Measurements from ENCODE around the gene ARL2.
"Not testable (repeated sequence)": the region's sequence is repeated elsewhere in the genome, so short reads cannot be mapped to it uniquely, and the experiment has no call there.

The ARL2 gene

GRCh38 chr11:64974124-64974523, 39.8 kb upstream of the ARL2 start:
- Histone ChIP-seq H2BK120ac (ENCODE audit: low read depth, low read length) (no peak overlapping the region), H3K27me3 (ENCODE audit: insufficient read depth, low read length, poor library complexity) (no peaks in the 10 kb centered on the region), H3K4me1 (ENCODE audit: control insufficient read depth, low read depth, low read length) (no peaks in the 10 kb centered on the region), H3K79me1 (ENCODE audit: low read length) (no peaks in the 10 kb centered on the region), H3K27ac (ENCODE audit: low read depth, low read length) (no peak overlapping the region), H3K36me3 (ENCODE audit: control insufficient read depth, insufficient read depth, low read length) (no peaks in the 10 kb centered on the region), H3K18ac (ENCODE audit: low read length) (no peak overlapping the region), H2AK5ac (ENCODE audit: low read length) (no peak overlapping the region), H3K23ac (ENCODE audit: low read length) (no peak overlapping the region), H3K4me2 (ENCODE audit: low read length) (no peak overlapping the region), H3K4me3 (ENCODE audit: low read length) (no peak overlapping the region), H3K4ac (ENCODE audit: low read depth, low read length) (no peak overlapping the region), H4K5ac (ENCODE audit: low read length) (no peak overlapping the region), H2BK5ac (ENCODE audit: low read length) (no peak overlapping the region), H4K8ac (ENCODE audit: low read depth, low read length) (no peak overlapping the region), H3K56ac (ENCODE audit: low read length) (no peak overlapping the region), H3K9ac (ENCODE audit: low read length) (no peak overlapping the region), H3K79me2 (ENCODE audit: control insufficient read depth, insufficient read depth, low read length) (no peaks in the 10 kb centered on the region), H2BK15ac (replicated peaks; ENCODE audit: low read depth) (no peak overlapping the region)
- no peak for DNase-seq
- no CpG with 5 or more reads among the region's 5 CpGs for WGBS (ENCODE audit: extremely low coverage, insufficient coverage, low lambda C conversion rate)

- Histone ChIP-seq H3K79me2 (ENCODE audit: control insufficient read depth, insufficient read depth, low read length) (no peaks in the 10 kb centered on the region), H4K8ac (ENCODE audit: low read depth, low read length) (no peak overlapping the region), H3K56ac (ENCODE audit: low read length) (no peak overlapping the region), H3K9ac (ENCODE audit: low read length) (no peak overlapping the region), H3K18ac (ENCODE audit: low read length) (no peak overlapping the region), H3K4me1 (ENCODE audit: control insufficient read depth, low read depth, low read length) (no peaks in the 10 kb centered on the region), H3K27ac (ENCODE audit: low read depth, low read length) (no peak overlapping the region), H2BK15ac (replicated peaks; ENCODE audit: low read depth) (no peak overlapping the region), H3K4me2 (ENCODE audit: low read length) (no peak overlapping the region), H2AK5ac (ENCODE audit: low read length) (no peak overlapping the region), H3K36me3 (ENCODE audit: control insufficient read depth, insufficient read depth, low read length) (no peaks in the 10 kb centered on the region), H2BK5ac (ENCODE audit: low read length) (no peak overlapping the region), H3K4ac (ENCODE audit: low read depth, low read length) (no peak overlapping the region), H3K79me1 (ENCODE audit: low read length) (no peaks in the 10 kb centered on the region), H3K27me3 (ENCODE audit: insufficient read depth, low read length, poor library complexity) (no peaks in the 10 kb centered on the region), H3K4me3 (ENCODE audit: low read length) (no peak overlapping the region), H2BK120ac (ENCODE audit: low read depth, low read length) (no peak overlapping the region), H4K5ac (ENCODE audit: low read length) (no peak overlapping the region), H3K23ac (ENCODE audit: low read length) (no peak overlapping the region)
- DNase-seq, result no peak
- WGBS (ENCODE audit: extremely low coverage, insufficient coverage, low lambda C conversion rate), result no CpG with 5 or more reads among the region's 2 CpGs
Observed at GRCh38 chr11:64976651-64977050, 37.3 kb upstream of the ARL2 start.

DNA sequence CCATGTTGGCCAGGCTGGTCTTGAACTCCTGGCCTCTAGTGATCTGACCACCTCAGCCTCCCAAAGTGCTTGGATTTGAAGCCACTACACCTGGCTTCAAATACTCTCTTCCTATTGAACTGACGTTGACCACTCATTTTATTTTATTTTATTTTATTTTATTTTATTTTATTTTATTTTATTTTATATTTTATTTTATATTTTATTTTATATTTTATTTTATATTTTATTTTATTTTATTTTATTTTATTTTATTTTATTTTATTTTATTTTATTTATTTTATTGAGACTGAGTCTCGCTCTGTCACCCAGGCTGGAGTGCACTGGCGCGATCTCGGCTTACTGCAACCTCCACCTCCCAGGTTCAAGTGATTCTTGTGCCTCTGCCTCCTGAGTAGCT, 30.6 kb upstream of the ARL2 start:
- H3K27ac ChIP-seq (ENCODE audit: low read depth, low read length); H3K27me3 ChIP-seq (ENCODE audit: insufficient read depth, low read length, poor library complexity); H2BK120ac ChIP-seq (ENCODE audit: low read depth, low read length); H3K36me3 ChIP-seq (ENCODE audit: control insufficient read depth, insufficient read depth, low read length); DNase-seq; H4K5ac ChIP-seq (ENCODE audit: low read length); H2AK5ac ChIP-seq (ENCODE audit: low read length); H4K8ac ChIP-seq (ENCODE audit: low read depth, low read length); H3K56ac ChIP-seq (ENCODE audit: low read length); H3K23ac ChIP-seq (ENCODE audit: low read length); H3K4me2 ChIP-seq (ENCODE audit: low read length); H3K79me2 ChIP-seq (ENCODE audit: control insufficient read depth, insufficient read depth, low read length); H3K79me1 ChIP-seq (ENCODE audit: low read length); H3K4ac ChIP-seq (ENCODE audit: low read depth, low read length); H3K9ac ChIP-seq (ENCODE audit: low read length); H2BK5ac ChIP-seq (ENCODE audit: low read length); H3K4me1 ChIP-seq (ENCODE audit: control insufficient read depth, low read depth, low read length); H3K4me3 ChIP-seq (ENCODE audit: low read length); H2BK15ac ChIP-seq (replicated peaks; ENCODE audit: low read depth); H3K18ac ChIP-seq (ENCODE audit: low read length): not testable (repeated sequence)
- WGBS (ENCODE audit: extremely low coverage, insufficient coverage, low lambda C conversion rate), result no CpG with 5 or more reads among the region's 5 CpGs

DNA sequence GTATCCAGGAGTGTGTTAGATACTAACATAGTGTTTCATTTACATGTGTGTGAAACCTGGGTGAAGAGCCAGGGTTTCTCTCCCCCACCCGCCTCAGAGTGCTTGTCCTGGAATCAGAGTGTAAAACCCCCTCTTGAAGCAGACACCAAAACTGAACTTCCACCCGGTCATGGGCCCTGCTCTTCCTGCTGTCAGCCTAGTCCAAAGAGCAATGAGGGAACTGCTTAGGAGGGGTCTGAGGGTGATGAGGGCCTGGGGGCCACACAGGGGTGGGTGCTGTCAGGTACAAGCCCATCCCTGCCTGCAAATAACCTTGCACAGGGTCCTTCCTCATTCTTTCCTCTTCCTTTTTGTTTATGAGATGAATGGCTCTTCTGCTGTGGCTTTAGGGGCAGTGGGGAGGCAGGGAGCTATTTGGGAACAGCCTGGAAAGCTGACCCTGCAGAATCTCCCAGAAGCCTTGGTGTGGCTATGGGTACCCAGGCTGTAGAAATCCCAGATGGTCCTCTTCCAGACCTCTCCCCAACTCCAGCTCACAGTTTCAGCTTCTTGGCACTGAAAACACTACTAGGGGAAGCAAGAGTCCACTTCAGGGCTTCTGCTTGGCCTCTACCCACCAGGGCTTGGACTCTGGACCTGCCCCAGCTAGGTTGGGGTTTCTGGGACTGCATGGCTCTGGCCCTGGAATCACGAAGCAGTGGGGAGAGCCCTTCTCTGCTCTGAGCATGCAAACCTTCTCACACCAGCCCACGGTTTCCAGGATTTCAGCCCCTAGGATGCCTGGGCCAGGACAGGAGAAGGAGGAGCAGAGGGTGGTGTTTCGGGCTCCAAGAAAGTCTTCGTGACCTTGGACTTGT, 25.7 kb upstream of the ARL2 start:
- no peak overlapping the region for H3K4ac ChIP-seq (ENCODE audit: low read depth, low read length)
- H3K36me3 ChIP-seq (ENCODE audit: control insufficient read depth, insufficient read depth, low read length), result no peaks in the 10 kb centered on the region
- no peak overlapping the region for H2BK120ac ChIP-seq (ENCODE audit: low read depth, low read length)
- no peak overlapping the region for H3K27ac ChIP-seq (ENCODE audit: low read depth, low read length)
- no peak overlapping the region for H4K5ac ChIP-seq (ENCODE audit: low read length)
- no peaks in the 10 kb centered on the region for H3K79me1 ChIP-seq (ENCODE audit: low read length)
- no peak overlapping the region for H3K18ac ChIP-seq (ENCODE audit: low read length)
- H2BK15ac ChIP-seq (replicated peaks; ENCODE audit: low read depth), result no peak overlapping the region
- H3K4me2 ChIP-seq (ENCODE audit: low read length), result no peak overlapping the region
- DNase-seq, result no peak
- no peak overlapping the region for H2AK5ac ChIP-seq (ENCODE audit: low read length)
- H2BK5ac ChIP-seq (ENCODE audit: low read length), result no peak overlapping the region
- no peaks in the 10 kb centered on the region for H3K79me2 ChIP-seq (ENCODE audit: control insufficient read depth, insufficient read depth, low read length)
- no peaks in the 10 kb centered on the region for H3K4me1 ChIP-seq (ENCODE audit: control insufficient read depth, low read depth, low read length)
- no peak overlapping the region for H3K4me3 ChIP-seq (ENCODE audit: low read length)
- H3K56ac ChIP-seq (ENCODE audit: low read length), result no peak overlapping the region
- H3K27me3 ChIP-seq (ENCODE audit: insufficient read depth, low read length, poor library complexity), result no peaks in the 10 kb centered on the region
- WGBS (ENCODE audit: extremely low coverage, insufficient coverage, low lambda C conversion rate), result no CpG with 5 or more reads among the region's 6 CpGs
- no peak overlapping the region for H3K9ac ChIP-seq (ENCODE audit: low read length)
- H4K8ac ChIP-seq (ENCODE audit: low read depth, low read length), result no peak overlapping the region
- no peak overlapping the region for H3K23ac ChIP-seq (ENCODE audit: low read length)

- H3K4me3 ChIP-seq (ENCODE audit: low read length), result no peak overlapping the region
- H2BK15ac ChIP-seq (replicated peaks; ENCODE audit: low read depth), result no peak overlapping the region
- H3K4ac ChIP-seq (ENCODE audit: low read depth, low read length), result no peak overlapping the region
- no peaks in the 10 kb centered on the region for H3K79me2 ChIP-seq (ENCODE audit: control insufficient read depth, insufficient read depth, low read length)
- no peak overlapping the region for H3K4me2 ChIP-seq (ENCODE audit: low read length)
- H3K9ac ChIP-seq (ENCODE audit: low read length), result no peak overlapping the region
- no peak overlapping the region for H2AK5ac ChIP-seq (ENCODE audit: low read length)
- no peak overlapping the region for H3K18ac ChIP-seq (ENCODE audit: low read length)
- no peak overlapping the region for H2BK5ac ChIP-seq (ENCODE audit: low read length)
- no peak overlapping the region for H3K23ac ChIP-seq (ENCODE audit: low read length)
- no peaks in the 10 kb centered on the region for H3K27me3 ChIP-seq (ENCODE audit: insufficient read depth, low read length, poor library complexity)
- no peaks in the 10 kb centered on the region for H3K79me1 ChIP-seq (ENCODE audit: low read length)
- DNase-seq, result no peak
- no peak overlapping the region for H2BK120ac ChIP-seq (ENCODE audit: low read depth, low read length)
- no peak overlapping the region for H4K8ac ChIP-seq (ENCODE audit: low read depth, low read length)
- no peak overlapping the region for H3K27ac ChIP-seq (ENCODE audit: low read depth, low read length)
- no peak overlapping the region for H3K56ac ChIP-seq (ENCODE audit: low read length)
- H3K4me1 ChIP-seq (ENCODE audit: control insufficient read depth, low read depth, low read length), result no peaks in the 10 kb centered on the region
- no peak overlapping the region for H4K5ac ChIP-seq (ENCODE audit: low read length)
- no peaks in the 10 kb centered on the region for H3K36me3 ChIP-seq (ENCODE audit: control insufficient read depth, insufficient read depth, low read length)
- no CpG with 5 or more reads among the region's 13 CpGs for WGBS (ENCODE audit: extremely low coverage, insufficient coverage, low lambda C conversion rate)
Observed at GRCh38 chr11:64989416-64989815, 24.5 kb upstream of the ARL2 start.

Data from mesendoderm (in vitro differentiated cells).